CD14-positive monocyte (primary cell): ENCODE measurements around the gene CHRNA9. TPM values are rescaled to one million over a fixed set of nuclear protein-coding genes. Genes with fewer than 3 reads are reported as not detected.

Experiments
- DNase-seq, 3 donors: peaks; one replicate each; pipeline ENCODE4 v3.0.0-alpha.2; 2011 to 2022
- H2AFZ ChIP-seq: 2 replicates; pipeline ENCODE4 v1.6.0; 2012; ENCODE audit warnings: mild to moderate bottlenecking, low read depth, low read length, inconsistent platforms; ENCODE audit not compliant: insufficient read depth, poor library complexity, severe bottlenecking
- H3K27ac ChIP-seq, 2 donors: 1 replicate in 1 of 2; 2 replicates in 1 of 2; pipeline ENCODE4 v1.5.1; 2012 to 2013; ENCODE audit warnings: low read length in 2 of 2, control low read depth in 1 of 2, inconsistent platforms in 1 of 2, low read depth in 1 of 2, mild to moderate bottlenecking in 1 of 2
- H3K27me3 ChIP-seq, 2 donors: one replicate each; pipeline versions ENCODE4 v1.6.0 to v1.6.1; 2011 to 2013; ENCODE audit warnings: low read length in 2 of 2; ENCODE audit not compliant: control insufficient read depth in 2 of 2, insufficient read depth in 2 of 2
- H3K36me3 ChIP-seq, 2 donors: replicated peaks in 1 of 2; 1 replicate in 1 of 2; 2 replicates in 1 of 2; pipeline versions ENCODE4 v1.5.1 to v1.6.1; 2012 to 2013; ENCODE audit warnings: low read length in 2 of 2, control low read depth in 1 of 2, inconsistent platforms in 1 of 2, mild to moderate bottlenecking in 1 of 2; ENCODE audit not compliant: insufficient read depth in 2 of 2, control insufficient read depth in 1 of 2
- H3K4me1 ChIP-seq, 2 donors: 1 replicate in 1 of 2; 2 replicates in 1 of 2; pipeline versions ENCODE4 v1.5.1 to v1.6.1; 2012 to 2013; ENCODE audit warnings: low read length in 2 of 2, control low read depth in 1 of 2, inconsistent platforms in 1 of 2, mild to moderate bottlenecking in 1 of 2, moderate library complexity in 1 of 2; ENCODE audit not compliant: insufficient read depth in 2 of 2, control insufficient read depth in 1 of 2
- H3K4me2 ChIP-seq: replicated peaks from 2 replicates; pipeline ENCODE3; 2012; ENCODE audit warnings: low read length, moderate library complexity, mild to moderate bottlenecking; ENCODE audit not compliant: poor library complexity, severe bottlenecking; ENCODE audit errors: extremely low read depth
- H3K4me3 ChIP-seq, 3 experiments: fragments of 200-600 bp in 1 of 3; sonication (generic) in 1 of 3; replicated peaks in 1 of 3; 1 replicate in 2 of 3; 2 replicates in 1 of 3; pipeline ENCODE4 v1.5.1; 2011 to 2013; ENCODE audit warnings: low read length in 3 of 3, mild to moderate bottlenecking in 3 of 3, control low read depth in 2 of 3, low read depth in 2 of 3, inconsistent platforms in 1 of 3, moderate library complexity in 1 of 3
- H3K79me2 ChIP-seq: 2 replicates; pipeline ENCODE4 v1.6.0; 2012; ENCODE audit warnings: mild to moderate bottlenecking, control low read depth, inconsistent platforms, low read length, moderate library complexity; ENCODE audit not compliant: insufficient read depth
- H3K9ac ChIP-seq: 2 replicates; pipeline ENCODE4 v1.6.0; 2017; ENCODE audit warnings: low read length, mild to moderate bottlenecking; ENCODE audit not compliant: insufficient read depth, poor library complexity, severe bottlenecking
- H3K9me3 ChIP-seq, 2 donors: replicated peaks in 1 of 2; 1 replicate in 1 of 2; 2 replicates in 1 of 2; pipeline versions ENCODE4 v1.5.1 to v1.6.1; 2012 to 2013; ENCODE audit warnings: low read length in 2 of 2, control low read depth in 1 of 2; ENCODE audit not compliant: control insufficient read depth in 1 of 2, insufficient read depth in 1 of 2
- H4K20me1 ChIP-seq: 2 replicates; pipeline ENCODE4 v1.6.0; 2012; ENCODE audit warnings: mild to moderate bottlenecking, low read length, control low read depth, moderate library complexity; ENCODE audit not compliant: insufficient read depth
- H3K27ac Mint-ChIP-seq, 7 donors: one replicate each; pipeline ENCODE4 v1.8.0; 2020; ENCODE audit warnings: mild to moderate bottlenecking in 7 of 7, mixed read lengths in 7 of 7, moderate library complexity in 6 of 7, inconsistent platforms in 2 of 7
- H3K27me3 Mint-ChIP-seq, 3 donors: one replicate each; pipeline ENCODE4 v1.8.0; 2021 to 2022; ENCODE audit warnings: low read depth in 3 of 3, mild to moderate bottlenecking in 3 of 3, mixed read lengths in 3 of 3, moderate library complexity in 3 of 3, inconsistent platforms in 1 of 3
- H3K36me3 Mint-ChIP-seq, 2 donors: one replicate each; pipeline ENCODE4 v1.8.0; 2020; ENCODE audit warnings: mixed read lengths in 2 of 2, inconsistent platforms in 1 of 2, mild to moderate bottlenecking in 1 of 2
- H3K4me1 Mint-ChIP-seq: one replicate; pipeline ENCODE4 v1.8.0; 2020; ENCODE audit warnings: mild to moderate bottlenecking, mixed read lengths
- H3K4me3 Mint-ChIP-seq, 2 donors: one replicate each; pipeline ENCODE4 v1.8.0; 2020; ENCODE audit warnings: mild to moderate bottlenecking in 2 of 2, mixed read lengths in 2 of 2, moderate library complexity in 1 of 2
- H3K9me3 Mint-ChIP-seq, 7 donors: one replicate each; pipeline ENCODE4 v1.8.0; 2020 to 2022; ENCODE audit warnings: mixed read lengths in 7 of 7, mild to moderate bottlenecking in 6 of 7, moderate library complexity in 6 of 7, inconsistent platforms in 2 of 7
- CTCF ChIP-seq: fragments of 200-600 bp; IDR thresholded peaks from one replicate; pipeline ENCODE4 v1.8.0; 2022; ENCODE audit warnings: antibody characterized with exemption, mild to moderate bottlenecking
- WGBS: methylation state at CpG from one replicate; pipeline ENCODE4 v1.1.5; 2013; ENCODE audit warnings: missing lambda C conversion rate; ENCODE audit not compliant: insufficient coverage; 5-methylcytosine and 5-hydroxymethylcytosine counted together
- intact Hi-C, 2 donors: fragments of 100-400 bp; cut with micrococcal nuclease; formaldehyde crosslinking; loops; one replicate each; pipeline versions ENCODE4 v1.15.0 to v1.15.1; 2023
- polyA plus RNA-seq, 3 donors: library from polyadenylated mRNA; depleted of rRNA in 1 of 3; unstranded in 2 of 3; stranded (reverse) in 1 of 3; fragments of 300-500 nt in 2 of 3; fragments of >200 nt in 1 of 3; fragmentation: Illumina TruSeq in 2 of 3; gene quantifications; 1 replicate in 2 of 3; 2 replicates in 1 of 3; pipeline ENCODE4 v1.2.3, GENCODE V29; 2012 to 2021

CHRNA9 gene
- polyA plus RNA-seq, 3 donors = not detected

GRCh38 chr4:40299811-40300292 lies 35.3 kb upstream of the CHRNA9 start:
- H3K4me1 ChIP-seq = peaks cover 23 to 31% of the 10 kb centered on the region in 2 donors
- peaks cover 7 to 8% of the 10 kb centered on the region in 2 donors for H3K9me3 ChIP-seq
- H3K9ac ChIP-seq = no peak overlapping the region
- no peak overlapping the region for H2AFZ ChIP-seq
- Mint-ChIP-seq H3K27me3 (peaks cover 0 to 6% (median 2%) of the 10 kb centered on the region in 3 donors), H3K27ac (peak overlapping the region in 1 of 7 donors; percentile 10), H3K4me3 (no peak overlapping the region), H3K36me3 (peaks cover 2% of the 10 kb centered on the region in 2 donors), H3K9me3 (peaks cover 0 to 8% (median 4%) of the 10 kb centered on the region in 7 donors), H3K4me1 (peaks cover 31% of the 10 kb centered on the region)
- WGBS = no CpG with 5 or more reads among the region's 3 CpGs
- H3K79me2 ChIP-seq = no peaks in the 10 kb centered on the region
- no peaks in the 10 kb centered on the region for H3K27me3 ChIP-seq
- intact Hi-C loops = loop anchor here in 1 of 2 donors (10.0 kb wide), 1 partner anchor 425 kb away; no protein-coding TSS in a partner anchor
- H3K36me3 ChIP-seq = no peaks in the 10 kb centered on the region
- H3K27ac ChIP-seq = no peak overlapping the region
- H3K4me2 ChIP-seq = no peak overlapping the region
- no peak for DNase-seq
- no peak for TF ChIP-seq CTCF
- H3K4me3 ChIP-seq = no peak overlapping the region
- H4K20me1 ChIP-seq = no peaks in the 10 kb centered on the region

- H3K27ac ChIP-seq = no peak overlapping the region
- intact Hi-C loops = loop anchor here in 1 of 2 donors (10.0 kb wide), 1 partner anchor 424 kb away; no protein-coding TSS in a partner anchor
- WGBS = 100% methylated on average over 2 of the region's 9 CpGs
- no peak for DNase-seq
- peaks cover 30 to 38% of the 10 kb centered on the region in 2 donors for H3K4me1 ChIP-seq
- peaks cover 38% of the 10 kb centered on the region for H3K4me1 Mint-ChIP-seq
- no peaks in the 10 kb centered on the region for H3K36me3 ChIP-seq
- no peak overlapping the region for H3K4me3 ChIP-seq
- H3K27ac Mint-ChIP-seq = no peak overlapping the region
- no peaks in the 10 kb centered on the region for H3K79me2 ChIP-seq
- TF ChIP-seq CTCF = no peak
- no peak overlapping the region for H3K9ac ChIP-seq
- H3K4me2 ChIP-seq = no peak overlapping the region
- H2AFZ ChIP-seq = no peak overlapping the region
- no peaks in the 10 kb centered on the region for H3K27me3 ChIP-seq
- peaks cover 2% of the 10 kb centered on the region in 2 donors for H3K36me3 Mint-ChIP-seq
- peaks cover 0 to under 1% of the 10 kb centered on the region in 2 donors for H3K9me3 ChIP-seq
- H3K4me3 Mint-ChIP-seq = no peak overlapping the region
- H4K20me1 ChIP-seq = no peaks in the 10 kb centered on the region
- H3K27me3 Mint-ChIP-seq = peaks cover 0 to 6% (median 2%) of the 10 kb centered on the region in 3 donors
- peaks cover 0 to 8% (median 4%) of the 10 kb centered on the region in 7 donors for H3K9me3 Mint-ChIP-seq
Observed at GRCh38 chr4:40300371-40301162, 34.6 kb upstream of the CHRNA9 start.
